Neural cell (in vitro differentiated cells): Measurements from ENCODE around the gene FMC1. TPM values are rescaled to one million over a fixed set of nuclear protein-coding genes. Genes with fewer than 3 reads are reported as not detected.

Experiments used
- H2AFZ ChIP-seq: fragments of 200-600, 300-800 bp; sonication (generic), shearing (Covaris generic); 2 replicates; pipeline ENCODE4 v1.6.0; 2014; ENCODE audit warnings: low read depth, mild to moderate bottlenecking, antibody characterized with exemption, low read length, moderate library complexity
- H3F3A ChIP-seq: fragments of 200-600 bp; shearing (Covaris generic); 2 replicates; pipeline ENCODE4 v1.6.1; 2016; ENCODE audit warnings: mild to moderate bottlenecking, moderate library complexity, mixed read lengths, antibody characterized with exemption, low read length; ENCODE audit not compliant: insufficient read depth, poor library complexity, severe bottlenecking
- H3K27ac ChIP-seq: fragments of 200-600, 300-800 bp; sonication (generic), shearing (Covaris generic); 2 replicates; pipeline ENCODE4 v1.5.1; 2014; ENCODE audit warnings: mild to moderate bottlenecking, low read length, moderate library complexity
- H3K27me3 ChIP-seq: fragments of 300-800, 200-600 bp; sonication (generic), shearing (Covaris generic); 2 replicates; pipeline ENCODE4 v1.6.0; 2014; ENCODE audit warnings: mild to moderate bottlenecking, low read depth, low read length, moderate library complexity; ENCODE audit not compliant: insufficient read depth
- H3K36me3 ChIP-seq: fragments of 300-800, 200-600 bp; sonication (generic), shearing (Covaris generic); 2 replicates; pipeline ENCODE4 v1.5.1; 2014; ENCODE audit warnings: mild to moderate bottlenecking, antibody characterized with exemption, low read length, moderate library complexity; ENCODE audit not compliant: insufficient read depth
- H3K4me2 ChIP-seq: fragments of 300-800, 200-600 bp; sonication (generic), shearing (Covaris generic); 2 replicates; pipeline ENCODE4 v1.6.0; 2014; ENCODE audit warnings: mild to moderate bottlenecking, low read length
- H3K4me3 ChIP-seq: fragments of 300-800, 200-600 bp; sonication (generic), shearing (Covaris generic); 2 replicates; pipeline ENCODE4 v1.5.1; 2014; ENCODE audit warnings: mild to moderate bottlenecking, low read length, moderate library complexity
- H3K79me2 ChIP-seq: fragments of 200-600 bp; shearing (Covaris generic); replicated peaks from 2 replicates; pipeline ENCODE4 v1.6.0; 2014; ENCODE audit warnings: mild to moderate bottlenecking, low read length, moderate library complexity; ENCODE audit not compliant: insufficient read depth
- H3K9ac ChIP-seq: fragments of 300-800, 200-600 bp; sonication (generic), shearing (Covaris generic); 2 replicates; pipeline ENCODE4 v1.6.1; 2016; ENCODE audit warnings: mild to moderate bottlenecking, low read length, mixed read lengths
- H3K9me2 ChIP-seq: fragments of 200-600 bp; shearing (Covaris generic); 2 replicates; pipeline ENCODE4 v1.6.1; 2016; ENCODE audit warnings: mild to moderate bottlenecking, low read length, mixed read lengths; ENCODE audit not compliant: insufficient read depth
- H3K9me3 ChIP-seq: fragments of 200-600, 300-800 bp; sonication (generic), shearing (Covaris generic); 2 replicates; pipeline ENCODE4 v1.6.1; 2016; ENCODE audit warnings: mild to moderate bottlenecking, mixed run types, low read length, moderate library complexity, mixed read lengths
- H4K20me1 ChIP-seq: fragments of 200-600 bp; shearing (Covaris generic); 2 replicates; pipeline ENCODE4 v1.6.1; 2016; ENCODE audit warnings: mild to moderate bottlenecking, mixed run types; ENCODE audit not compliant: insufficient read depth
- EP300 ChIP-seq: fragments of 450-650 bp; conservative IDR thresholded peaks from 2 replicates; pipeline ENCODE4 v1.6.1; 2014; ENCODE audit warnings: antibody characterized with exemption, mild to moderate bottlenecking, moderate library complexity; ENCODE audit not compliant: poor library complexity, severe bottlenecking
- EZH2 ChIP-seq: fragments of 200-600, 300-800 bp; shearing (Covaris generic), sonication (generic); IDR thresholded peaks from 2 replicates; pipeline ENCODE4 v1.6.1; 2014; ENCODE audit warnings: antibody characterized with exemption, low read length, borderline replicate concordance, mild to moderate bottlenecking; ENCODE audit not compliant: insufficient read depth, poor library complexity, severe bottlenecking
- MXI1 ChIP-seq: fragments of 450-650 bp; conservative IDR thresholded peaks from 2 replicates; pipeline ENCODE4 v1.6.1; 2014; ENCODE audit warnings: antibody characterized with exemption, mild to moderate bottlenecking; ENCODE audit not compliant: poor library complexity, severe bottlenecking
- POLR2AphosphoS5 ChIP-seq: IDR thresholded peaks from 2 replicates; pipeline ENCODE4 v1.6.1; 2012
- RAD21 ChIP-seq: fragments of 450-650 bp; conservative IDR thresholded peaks from 2 replicates; pipeline ENCODE4 v1.6.1; 2014; ENCODE audit warnings: antibody characterized with exemption, mild to moderate bottlenecking, moderate library complexity
- SMC3 ChIP-seq: fragments of 450-650 bp; conservative IDR thresholded peaks from 2 replicates; pipeline ENCODE4 v1.6.1; 2014; ENCODE audit warnings: antibody characterized with exemption, mild to moderate bottlenecking, moderate library complexity; ENCODE audit not compliant: poor library complexity
- TAF1 ChIP-seq: IDR thresholded peaks from 2 replicates; pipeline ENCODE4 v1.6.1; 2012; ENCODE audit warnings: low read depth
- polyA plus RNA-seq: library from polyadenylated mRNA; depleted of rRNA; stranded (reverse); fragments of >200 nt; gene quantifications from 2 replicates; pipeline ENCODE4 v1.2.3, GENCODE V29; 2014
- TF ChIP-seq, protein P1 (sequence below): fragments of 450-650 bp; IDR thresholded peaks from 2 replicates; pipeline ENCODE4 v1.5.1; 2014; ENCODE audit warnings: antibody characterized with exemption, mild to moderate bottlenecking, moderate library complexity; ENCODE audit not compliant: poor library complexity, severe bottlenecking
- TF ChIP-seq, protein P2 (sequence below): IDR thresholded peaks from 2 replicates; pipeline ENCODE4 v1.6.1; 2012; ENCODE audit warnings: borderline replicate concordance

The FMC1 gene
- polyA plus RNA-seq, 1 donor from 2014 or later = 54.8 TPM

- Histone ChIP-seq H3K36me3 (no peaks in the 10 kb centered on the region), H3K79me2 (peaks cover 61% of the 10 kb centered on the region), H3K4me2 (peak overlapping the region; percentile 69), H3K27me3 (no peaks in the 10 kb centered on the region), H4K20me1 (no peaks in the 10 kb centered on the region), H2AFZ (no peak overlapping the region), H3F3A (no peaks in the 10 kb centered on the region), H3K9ac (peak overlapping the region; percentile 96), H3K27ac (no peak overlapping the region), H3K4me3 (peak overlapping the region; percentile 83), H3K9me3 (no peaks in the 10 kb centered on the region), H3K9me2 (no peaks in the 10 kb centered on the region)
- TF ChIP-seq SMC3 (no peak), TAF1 (no peak), RAD21 (no peak), MXI1 (no peak), EP300 (no peak), POLR2AphosphoS5 (no peak), EZH2 (no peak)
- TF ChIP-seq, protein P1, sequence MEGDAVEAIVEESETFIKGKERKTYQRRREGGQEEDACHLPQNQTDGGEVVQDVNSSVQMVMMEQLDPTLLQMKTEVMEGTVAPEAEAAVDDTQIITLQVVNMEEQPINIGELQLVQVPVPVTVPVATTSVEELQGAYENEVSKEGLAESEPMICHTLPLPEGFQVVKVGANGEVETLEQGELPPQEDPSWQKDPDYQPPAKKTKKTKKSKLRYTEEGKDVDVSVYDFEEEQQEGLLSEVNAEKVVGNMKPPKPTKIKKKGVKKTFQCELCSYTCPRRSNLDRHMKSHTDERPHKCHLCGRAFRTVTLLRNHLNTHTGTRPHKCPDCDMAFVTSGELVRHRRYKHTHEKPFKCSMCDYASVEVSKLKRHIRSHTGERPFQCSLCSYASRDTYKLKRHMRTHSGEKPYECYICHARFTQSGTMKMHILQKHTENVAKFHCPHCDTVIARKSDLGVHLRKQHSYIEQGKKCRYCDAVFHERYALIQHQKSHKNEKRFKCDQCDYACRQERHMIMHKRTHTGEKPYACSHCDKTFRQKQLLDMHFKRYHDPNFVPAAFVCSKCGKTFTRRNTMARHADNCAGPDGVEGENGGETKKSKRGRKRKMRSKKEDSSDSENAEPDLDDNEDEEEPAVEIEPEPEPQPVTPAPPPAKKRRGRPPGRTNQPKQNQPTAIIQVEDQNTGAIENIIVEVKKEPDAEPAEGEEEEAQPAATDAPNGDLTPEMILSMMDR = no peak
- TF ChIP-seq, protein P2, sequence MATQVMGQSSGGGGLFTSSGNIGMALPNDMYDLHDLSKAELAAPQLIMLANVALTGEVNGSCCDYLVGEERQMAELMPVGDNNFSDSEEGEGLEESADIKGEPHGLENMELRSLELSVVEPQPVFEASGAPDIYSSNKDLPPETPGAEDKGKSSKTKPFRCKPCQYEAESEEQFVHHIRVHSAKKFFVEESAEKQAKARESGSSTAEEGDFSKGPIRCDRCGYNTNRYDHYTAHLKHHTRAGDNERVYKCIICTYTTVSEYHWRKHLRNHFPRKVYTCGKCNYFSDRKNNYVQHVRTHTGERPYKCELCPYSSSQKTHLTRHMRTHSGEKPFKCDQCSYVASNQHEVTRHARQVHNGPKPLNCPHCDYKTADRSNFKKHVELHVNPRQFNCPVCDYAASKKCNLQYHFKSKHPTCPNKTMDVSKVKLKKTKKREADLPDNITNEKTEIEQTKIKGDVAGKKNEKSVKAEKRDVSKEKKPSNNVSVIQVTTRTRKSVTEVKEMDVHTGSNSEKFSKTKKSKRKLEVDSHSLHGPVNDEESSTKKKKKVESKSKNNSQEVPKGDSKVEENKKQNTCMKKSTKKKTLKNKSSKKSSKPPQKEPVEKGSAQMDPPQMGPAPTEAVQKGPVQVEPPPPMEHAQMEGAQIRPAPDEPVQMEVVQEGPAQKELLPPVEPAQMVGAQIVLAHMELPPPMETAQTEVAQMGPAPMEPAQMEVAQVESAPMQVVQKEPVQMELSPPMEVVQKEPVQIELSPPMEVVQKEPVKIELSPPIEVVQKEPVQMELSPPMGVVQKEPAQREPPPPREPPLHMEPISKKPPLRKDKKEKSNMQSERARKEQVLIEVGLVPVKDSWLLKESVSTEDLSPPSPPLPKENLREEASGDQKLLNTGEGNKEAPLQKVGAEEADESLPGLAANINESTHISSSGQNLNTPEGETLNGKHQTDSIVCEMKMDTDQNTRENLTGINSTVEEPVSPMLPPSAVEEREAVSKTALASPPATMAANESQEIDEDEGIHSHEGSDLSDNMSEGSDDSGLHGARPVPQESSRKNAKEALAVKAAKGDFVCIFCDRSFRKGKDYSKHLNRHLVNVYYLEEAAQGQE = no peak
Measured at GRCh38 chr7:139361523-139361922, 20.4 kb downstream of the FMC1 start.

- Histone ChIP-seq H3K79me2 (peaks cover 69% of the 10 kb centered on the region), H2AFZ (no peak overlapping the region), H3K9ac (no peak overlapping the region), H4K20me1 (no peaks in the 10 kb centered on the region), H3K4me3 (peak overlapping the region; percentile 83), H3K9me2 (no peaks in the 10 kb centered on the region), H3K4me2 (peak overlapping the region; percentile 53), H3F3A (no peaks in the 10 kb centered on the region), H3K9me3 (no peaks in the 10 kb centered on the region), H3K27me3 (no peaks in the 10 kb centered on the region), H3K27ac (no peak overlapping the region), H3K36me3 (no peaks in the 10 kb centered on the region)
- TF ChIP-seq, protein P1 = no peak
- TF ChIP-seq MXI1 = no peak
- TF ChIP-seq RAD21 = no peak
- TF ChIP-seq POLR2AphosphoS5 = no peak
- TF ChIP-seq EZH2 = no peak
- no peak for TF ChIP-seq SMC3
- TF ChIP-seq, protein P2 = no peak
- no peak for TF ChIP-seq EP300
- TF ChIP-seq TAF1 = no peak
Measured at GRCh38 chr7:139362302-139362701, 21.2 kb downstream of the FMC1 start.
